HepG2 (cell line): Measurements from ENCODE around the gene ADAM10. TPM values are rescaled to one million over a fixed set of nuclear protein-coding genes. Genes with fewer than 3 reads are reported as not detected.

ENCODE experiments used
- ARNT2 ChIP-seq: sonication (generic); formaldehyde crosslinking; IDR thresholded peaks from 2 replicates; pipeline ENCODE4 v1.8.0; 2022; ENCODE audit warnings: mild to moderate bottlenecking, low read depth, missing genetic modification reagents, moderate library complexity
- FUBP1 ChIP-seq: sonication (generic); formaldehyde crosslinking; IDR thresholded peaks from 2 replicates; pipeline ENCODE4 v1.5.1; 2020; ENCODE audit warnings: missing genetic modification reagents, mild to moderate bottlenecking, borderline replicate concordance
- GABPB1 ChIP-seq: IDR thresholded peaks from 2 replicates; pipeline ENCODE4 v1.6.1; 2016; ENCODE audit warnings: mild to moderate bottlenecking, missing genetic modification reagents, moderate library complexity, missing compliant biosample characterization
- NCOA5 ChIP-seq: sonication (generic); formaldehyde crosslinking; IDR thresholded peaks from 2 replicates; pipeline ENCODE4 v1.4.0; 2020; ENCODE audit warnings: missing genetic modification reagents
- NFKB2 ChIP-seq: sonication (generic); formaldehyde crosslinking; IDR thresholded peaks from 2 replicates; pipeline ENCODE4 v1.4.0; 2020; ENCODE audit warnings: missing genetic modification reagents, borderline replicate concordance
- RNF2 ChIP-seq: fragments of 450-650 bp; conservative IDR thresholded peaks from 2 replicates; pipeline ENCODE4 v1.6.1; 2016; ENCODE audit warnings: low read depth
- SNAPC2 ChIP-seq: sonication (generic); formaldehyde crosslinking; IDR thresholded peaks from 2 replicates; pipeline ENCODE4 v1.8.1; 2022; ENCODE audit warnings: mild to moderate bottlenecking, missing genetic modification reagents
- TFDP1 ChIP-seq: IDR thresholded peaks from 2 replicates; pipeline ENCODE4 v1.6.1; 2016; ENCODE audit warnings: missing compliant biosample characterization, missing genetic modification reagents, borderline replicate concordance
- THAP11 ChIP-seq: IDR thresholded peaks from 2 replicates; pipeline ENCODE4 v1.6.1; 2016; ENCODE audit warnings: missing biosample characterization, missing genetic modification reagents
- ZNF34 ChIP-seq: sonication (generic); formaldehyde crosslinking; IDR thresholded peaks from 2 replicates; pipeline ENCODE4 v1.4.0; 2020; ENCODE audit warnings: mild to moderate bottlenecking, missing genetic modification reagents, borderline replicate concordance
- ZNF460 ChIP-seq: sonication (generic); formaldehyde crosslinking; IDR thresholded peaks from 2 replicates; pipeline ENCODE4 v1.5.1; 2020; ENCODE audit warnings: missing genetic modification reagents, mild to moderate bottlenecking, borderline replicate concordance
- ZNF687 ChIP-seq: sonication (generic); formaldehyde crosslinking; IDR thresholded peaks from 2 replicates; pipeline ENCODE4 v1.5.1; 2020; ENCODE audit warnings: mild to moderate bottlenecking, missing genetic modification reagents, moderate library complexity
- ZNF782 ChIP-seq: sonication (generic); formaldehyde crosslinking; IDR thresholded peaks from 2 replicates; pipeline ENCODE4 v1.4.0; 2020; ENCODE audit warnings: missing genetic modification reagents, mild to moderate bottlenecking, borderline replicate concordance
- ZNF891 ChIP-seq: sonication (generic); formaldehyde crosslinking; IDR thresholded peaks from 2 replicates; pipeline ENCODE4 v1.5.0; 2020; ENCODE audit warnings: mild to moderate bottlenecking, missing genetic modification reagents
- polyA plus RNA-seq, 8 experiments: library from polyadenylated mRNA; depleted of rRNA in 3 of 8; stranded (reverse) in 7 of 8; unstranded in 1 of 8; fragments of >200 nt; fragmentation: Illumina TruSeq in 4 of 8; extraction: Trizol in 4 of 8; gene quantifications; 2 replicates each; pipeline versions ENCODE4 v1.2.1 to v1.2.3, GENCODE V29; 2011 to 2016; ENCODE audit warnings: low read depth in 4 of 8, missing spikeins in 1 of 8, mixed read lengths in 1 of 8; ENCODE audit not compliant: insufficient read depth in 1 of 8
- total RNA-seq, 5 experiments: library from RNA; depleted of rRNA; stranded (reverse); fragments of >200 nt; fragmentation: Illumina TruSeq; extraction: Trizol; gene quantifications; 2 replicates each; pipeline ENCODE4 v1.2.3, GENCODE V29; 2016; ENCODE audit warnings: low read depth in 1 of 5
- TF ChIP-seq, protein P1 (sequence below): sonication (generic); formaldehyde crosslinking; IDR thresholded peaks from 2 replicates; pipeline ENCODE4 v1.8.1; 2023; ENCODE audit warnings: mild to moderate bottlenecking, missing genetic modification reagents
- TF ChIP-seq, protein P2 (sequence below): sonication (generic); formaldehyde crosslinking; IDR thresholded peaks from 2 replicates; pipeline ENCODE4 v1.5.1; 2020; ENCODE audit warnings: missing genetic modification reagents, mild to moderate bottlenecking, borderline replicate concordance
- TF ChIP-seq, protein P3 (sequence below): sonication (generic); formaldehyde crosslinking; IDR thresholded peaks from 2 replicates; pipeline ENCODE4 v1.4.0; 2020; ENCODE audit warnings: missing genetic modification reagents

Gene ADAM10
- total and polyA plus RNA-seq, 2 of the 13 experiments (the other 11 are each of a cell fraction or from before 2014, with no cell fraction given), result 92.7 to 125 TPM

DNA sequence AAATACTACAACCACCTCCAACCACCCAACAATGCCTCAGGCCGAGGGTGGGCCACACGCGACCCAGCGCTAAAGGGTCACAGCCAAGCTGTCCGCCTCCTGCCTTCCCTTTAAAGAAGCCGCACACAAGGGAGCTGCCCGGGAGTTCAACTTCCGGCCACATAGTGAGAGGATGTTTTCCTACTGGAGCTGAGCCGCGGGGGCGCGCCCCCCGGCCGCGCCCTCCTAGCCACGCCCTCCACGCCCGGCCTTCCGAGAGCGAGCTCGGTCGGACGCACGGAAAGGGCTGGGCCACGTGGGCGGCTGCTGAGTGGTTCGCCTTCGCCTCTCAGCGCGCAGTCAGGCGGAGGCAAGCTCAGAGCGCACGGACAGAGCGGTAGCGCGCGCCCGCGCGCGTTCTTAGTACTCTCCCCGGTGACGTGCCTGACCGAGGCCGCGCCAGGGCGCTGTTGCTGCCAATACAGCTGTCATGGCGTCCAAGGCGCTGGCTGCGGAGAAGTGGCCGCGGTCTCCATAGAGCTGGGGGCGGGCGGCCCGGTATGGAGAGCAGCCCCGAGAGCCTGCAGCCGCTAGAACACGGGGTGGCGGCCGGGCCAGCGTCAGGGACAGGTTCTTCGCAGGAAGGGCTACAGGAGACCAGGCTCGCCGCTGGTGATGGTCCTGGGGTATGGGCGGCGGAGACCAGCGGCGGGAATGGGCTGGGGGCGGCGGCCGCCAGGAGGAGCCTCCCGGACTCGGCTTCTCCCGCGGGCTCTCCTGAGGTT, 21.5 kb upstream of the ADAM10 start, which contains the start of gene MINDY2 (continued):
- TF ChIP-seq FUBP1 (CRISPR knock-in tag) (no peak), SNAPC2 (CRISPR knock-in tag) (peak; percentile 47; the same call in 1 of the 2 replicates), NCOA5 (CRISPR knock-in tag) (no peak), ZNF460 (CRISPR knock-in tag) (no peak; the same call in 1 of the 2 replicates), ZNF687 (CRISPR knock-in tag) (peak; percentile 94), THAP11 (CRISPR knock-in tag) (peak; percentile 72), RNF2 (no peak), ARNT2 (peak; percentile 79; the same call in 1 of the 2 replicates), ZNF891 (CRISPR knock-in tag) (no peak; the same call in 1 of the 2 replicates), TFDP1 (CRISPR knock-in tag) (peak; percentile 71; the same call in 1 of the 2 replicates), ZNF34 (CRISPR knock-in tag) (0 out of 2 replicates have a peak, but pooled peaks have one; percentile 61), NFKB2 (CRISPR knock-in tag) (peak; percentile 69), GABPB1 (peak; percentile 92), ZNF782 (CRISPR knock-in tag) (peak; percentile 81; the same call in 1 of the 2 replicates)
- TF ChIP-seq, protein P1, sequence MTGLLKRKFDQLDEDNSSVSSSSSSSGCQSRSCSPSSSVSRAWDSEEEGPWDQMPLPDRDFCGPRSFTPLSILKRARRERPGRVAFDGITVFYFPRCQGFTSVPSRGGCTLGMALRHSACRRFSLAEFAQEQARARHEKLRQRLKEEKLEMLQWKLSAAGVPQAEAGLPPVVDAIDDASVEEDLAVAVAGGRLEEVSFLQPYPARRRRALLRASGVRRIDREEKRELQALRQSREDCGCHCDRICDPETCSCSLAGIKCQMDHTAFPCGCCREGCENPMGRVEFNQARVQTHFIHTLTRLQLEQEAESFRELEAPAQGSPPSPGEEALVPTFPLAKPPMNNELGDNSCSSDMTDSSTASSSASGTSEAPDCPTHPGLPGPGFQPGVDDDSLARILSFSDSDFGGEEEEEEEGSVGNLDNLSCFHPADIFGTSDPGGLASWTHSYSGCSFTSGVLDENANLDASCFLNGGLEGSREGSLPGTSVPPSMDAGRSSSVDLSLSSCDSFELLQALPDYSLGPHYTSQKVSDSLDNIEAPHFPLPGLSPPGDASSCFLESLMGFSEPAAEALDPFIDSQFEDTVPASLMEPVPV (CRISPR knock-in tag), result peak; percentile 45; the same call in 1 of the 2 replicates
- TF ChIP-seq, protein P2, sequence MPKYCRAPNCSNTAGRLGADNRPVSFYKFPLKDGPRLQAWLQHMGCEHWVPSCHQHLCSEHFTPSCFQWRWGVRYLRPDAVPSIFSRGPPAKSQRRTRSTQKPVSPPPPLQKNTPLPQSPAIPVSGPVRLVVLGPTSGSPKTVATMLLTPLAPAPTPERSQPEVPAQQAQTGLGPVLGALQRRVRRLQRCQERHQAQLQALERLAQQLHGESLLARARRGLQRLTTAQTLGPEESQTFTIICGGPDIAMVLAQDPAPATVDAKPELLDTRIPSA (CRISPR knock-in tag), result no peak; the same call in 1 of the 2 replicates
- TF ChIP-seq, protein P3, sequence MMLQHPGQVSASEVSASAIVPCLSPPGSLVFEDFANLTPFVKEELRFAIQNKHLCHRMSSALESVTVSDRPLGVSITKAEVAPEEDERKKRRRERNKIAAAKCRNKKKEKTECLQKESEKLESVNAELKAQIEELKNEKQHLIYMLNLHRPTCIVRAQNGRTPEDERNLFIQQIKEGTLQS, result no peak
